Ramos (cell line): ENCODE data around the gene RUNDC3A.
"Not testable (repeated sequence)": the region's sequence is repeated elsewhere in the genome, so short reads cannot be mapped to it uniquely, and the experiment has no call there.

ENCODE experiments used
- in situ Hi-C: fragments of 300-500 bp; cut with MboI; formaldehyde crosslinking; loops from one replicate; pipeline ENCODE4 v1.14.3; 2022; ENCODE audit warnings: low sequenced_read_pairs; ENCODE audit not compliant: unreplicated experiment

RUNDC3A gene

DNA sequence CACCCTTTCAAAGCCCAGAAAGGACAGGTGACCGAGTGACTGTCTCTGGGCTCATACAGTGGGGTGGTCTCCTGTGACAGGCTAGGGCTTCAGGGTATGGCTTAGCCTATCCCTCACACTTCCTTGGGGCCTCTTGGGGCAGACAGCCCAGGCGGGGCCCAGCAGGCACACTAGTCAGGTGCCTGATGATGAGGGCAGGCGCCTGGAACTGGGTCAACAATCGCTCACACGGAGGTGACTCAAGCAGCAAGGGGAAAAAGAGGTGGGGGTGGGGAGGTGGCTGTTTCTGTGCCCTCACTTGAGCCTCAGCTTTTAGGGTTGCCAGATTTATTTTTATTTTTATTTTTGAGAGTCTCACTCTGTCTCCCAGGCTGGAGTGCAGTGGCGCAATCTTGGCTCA, 30.3 kb downstream of the RUNDC3A start:
- in situ Hi-C loops, result no loop called here

DNA sequence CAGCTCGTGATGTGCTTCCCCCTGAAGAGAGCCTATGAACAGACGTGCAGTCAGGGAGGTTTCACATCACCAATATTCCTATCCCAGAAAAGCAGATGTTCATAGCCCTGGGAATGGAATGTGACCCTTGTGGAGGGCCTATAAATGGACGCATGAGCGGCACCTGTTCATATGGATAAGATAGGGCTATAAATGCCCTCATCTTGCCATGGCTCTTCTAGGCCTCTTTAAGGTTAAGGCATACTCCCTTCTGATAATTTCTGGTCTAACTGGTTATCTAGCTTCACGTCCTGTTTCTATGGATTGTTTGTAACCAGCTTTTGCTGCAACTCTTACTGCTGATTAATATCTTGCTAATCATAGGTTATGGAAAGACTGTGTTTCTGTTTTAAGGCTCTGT, 32.2 kb downstream of the RUNDC3A start:
- in situ Hi-C loops, result not testable (repeated sequence)

GRCh38 chr17:44343510-44344209, 35.3 kb downstream of the RUNDC3A start:
- in situ Hi-C loops, result no loop called here

DNA sequence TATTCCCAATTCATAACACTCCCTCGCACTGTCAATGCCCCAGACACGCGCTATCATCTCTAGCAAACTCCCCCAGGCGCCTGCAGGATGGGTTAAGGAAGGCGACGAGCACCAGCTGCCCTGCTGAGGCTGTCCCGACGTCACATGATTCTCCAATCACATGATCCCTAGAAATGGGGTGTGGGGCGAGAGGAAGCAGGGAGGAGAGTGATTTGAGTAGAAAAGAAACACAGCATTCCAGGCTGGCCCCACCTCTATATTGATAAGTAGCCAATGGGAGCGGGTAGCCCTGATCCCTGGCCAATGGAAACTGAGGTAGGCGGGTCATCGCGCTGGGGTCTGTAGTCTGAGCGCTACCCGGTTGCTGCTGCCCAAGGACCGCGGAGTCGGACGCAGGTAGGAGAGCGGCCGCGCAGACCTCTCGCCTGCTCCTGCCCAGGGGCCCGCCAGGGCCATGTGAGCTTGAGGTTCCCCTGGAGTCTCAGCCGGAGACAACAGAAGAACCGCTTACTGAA, 36.6 kb downstream of the RUNDC3A start, which contains the start of gene GRN:
Gene GRN (plus strand): TSS at position 364 of the 515 bp plus-strand sequence. CDS start 3,863 bp downstream, outside the sequence.
- in situ Hi-C loops, result no loop called here

DNA sequence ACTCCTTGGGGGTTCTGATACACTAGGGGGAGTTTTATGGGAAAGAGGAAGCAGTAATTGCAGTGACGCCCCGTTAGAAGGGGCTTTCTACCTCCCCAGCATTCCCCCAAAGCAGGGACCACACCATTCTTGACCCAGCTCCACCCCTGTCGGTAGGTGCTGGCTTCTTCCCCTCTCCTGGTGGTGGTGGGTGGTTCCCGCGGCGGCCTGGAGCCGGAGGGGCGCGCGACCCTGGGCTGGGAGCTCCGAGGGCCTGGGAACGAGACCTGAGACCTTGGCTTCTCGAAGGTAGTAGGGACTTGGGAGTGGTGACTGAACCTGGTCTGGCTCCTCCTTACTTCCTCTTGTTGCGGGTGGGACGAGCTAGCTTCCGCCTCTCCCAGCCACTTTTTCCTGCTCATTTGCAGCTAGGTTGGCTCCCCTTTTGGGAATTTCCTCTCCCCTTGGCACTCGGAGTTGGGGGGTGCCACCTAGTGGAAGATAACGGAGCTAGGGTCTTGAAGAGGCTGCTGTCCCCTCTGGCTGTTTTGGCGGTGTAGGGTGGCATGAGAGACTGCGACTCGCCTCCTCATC, 37.1 kb downstream of the RUNDC3A start:
- in situ Hi-C loops, result no loop called here

- in situ Hi-C loops, result no loop called here
These were observed 37.9 kb downstream of the RUNDC3A start for GRCh38 chr17:44346064-44346844.

DNA sequence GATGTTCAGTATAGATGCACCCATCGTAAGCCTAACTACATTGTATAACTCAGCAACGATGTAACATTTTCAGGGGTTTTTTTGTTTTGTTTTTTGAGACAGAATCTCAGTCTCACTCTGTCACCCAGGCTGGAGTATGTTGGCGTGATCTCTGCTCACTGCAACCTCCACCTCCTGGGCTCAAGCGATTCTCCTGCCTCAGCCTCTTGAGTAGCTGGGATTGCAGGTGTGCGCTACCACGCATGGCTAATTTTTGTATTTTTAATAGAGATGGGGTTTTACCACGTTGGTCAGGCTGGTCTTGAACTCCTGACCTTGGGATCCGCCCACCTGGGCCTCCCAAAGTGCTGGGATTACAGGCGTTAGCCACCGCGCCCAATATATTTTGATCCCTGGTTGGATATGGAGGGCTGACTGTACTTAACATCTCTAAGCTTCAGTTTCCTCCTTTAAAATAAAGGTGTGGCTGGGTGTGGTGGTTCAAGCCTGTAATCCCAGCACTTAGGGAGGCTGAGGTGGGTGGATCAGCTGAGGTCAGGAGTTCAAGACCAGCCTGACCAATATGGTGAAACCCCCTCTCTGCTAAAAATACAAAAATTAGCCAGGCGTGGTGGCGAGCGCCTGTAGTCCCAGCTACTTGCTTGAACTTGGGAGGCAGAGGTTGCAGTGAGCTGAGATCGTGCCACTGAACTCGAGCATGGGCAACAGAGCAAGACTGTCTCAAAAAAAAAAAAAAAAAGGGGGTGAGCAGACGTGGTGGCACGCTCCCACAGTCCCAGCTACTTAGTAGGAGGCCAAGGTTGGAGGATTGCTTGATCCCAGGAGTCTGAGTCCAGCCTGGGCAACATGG, 39.0 kb downstream of the RUNDC3A start:
- in situ Hi-C loops, result not testable (repeated sequence)

- in situ Hi-C loops, result no loop called here
These were observed 40.0 kb downstream of the RUNDC3A start for GRCh38 chr17:44348234-44348987.

DNA sequence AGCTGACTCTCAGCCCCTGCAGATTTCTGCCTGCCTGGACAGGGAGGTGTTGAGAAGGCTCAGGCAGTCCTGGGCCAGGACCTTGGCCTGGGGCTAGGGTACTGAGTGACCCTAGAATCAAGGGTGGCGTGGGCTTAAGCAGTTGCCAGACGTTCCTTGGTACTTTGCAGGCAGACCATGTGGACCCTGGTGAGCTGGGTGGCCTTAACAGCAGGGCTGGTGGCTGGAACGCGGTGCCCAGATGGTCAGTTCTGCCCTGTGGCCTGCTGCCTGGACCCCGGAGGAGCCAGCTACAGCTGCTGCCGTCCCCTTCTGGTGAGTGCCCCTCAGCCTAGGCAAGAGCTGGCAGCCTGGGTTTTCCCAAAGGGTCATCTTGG, 40.6 kb downstream of the RUNDC3A start:
- in situ Hi-C loops, result no loop called here

DNA sequence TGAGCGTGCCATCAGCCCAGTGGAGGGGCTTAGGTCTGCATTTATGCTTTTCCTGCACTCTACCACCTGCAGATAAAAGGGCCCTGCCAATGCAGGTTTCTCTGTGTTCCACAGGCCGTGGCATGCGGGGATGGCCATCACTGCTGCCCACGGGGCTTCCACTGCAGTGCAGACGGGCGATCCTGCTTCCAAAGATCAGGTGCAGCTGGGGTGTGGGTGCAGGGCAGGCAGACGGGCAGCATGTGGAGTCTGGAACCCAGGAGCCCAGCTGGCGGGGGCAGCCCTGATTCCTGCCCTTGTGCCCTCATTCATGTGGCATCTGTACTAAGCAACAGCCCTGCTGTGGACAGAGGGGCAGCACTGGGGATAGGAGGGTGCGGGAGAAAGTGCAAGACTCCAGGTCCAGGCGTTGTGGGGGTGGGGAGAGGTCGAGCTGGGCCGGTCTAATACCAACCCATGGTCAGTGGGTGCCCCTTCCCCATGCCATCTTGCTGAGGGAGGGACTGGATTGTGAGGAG, 41.2 kb downstream of the RUNDC3A start:
- in situ Hi-C loops, result no loop called here

DNA sequence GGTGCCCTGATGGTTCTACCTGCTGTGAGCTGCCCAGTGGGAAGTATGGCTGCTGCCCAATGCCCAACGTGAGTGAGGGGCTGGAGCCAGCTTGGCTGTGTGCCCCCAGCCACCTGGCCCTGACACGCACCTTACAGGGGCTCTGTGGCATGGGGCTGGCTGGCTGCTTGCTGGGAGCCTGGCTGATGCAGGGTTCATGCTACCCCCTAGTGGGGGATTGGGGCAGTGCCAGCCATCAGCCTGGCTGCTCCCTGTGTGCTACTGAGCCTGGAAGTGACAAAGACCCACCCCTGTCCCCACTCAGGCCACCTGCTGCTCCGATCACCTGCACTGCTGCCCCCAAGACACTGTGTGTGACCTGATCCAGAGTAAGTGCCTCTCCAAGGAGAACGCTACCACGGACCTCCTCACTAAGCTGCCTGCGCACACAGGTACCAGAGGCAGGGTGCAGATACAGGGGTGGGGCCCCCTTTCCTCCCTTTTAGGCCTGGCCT, 42.4 kb downstream of the RUNDC3A start:
- in situ Hi-C loops, result no loop called here

DNA sequence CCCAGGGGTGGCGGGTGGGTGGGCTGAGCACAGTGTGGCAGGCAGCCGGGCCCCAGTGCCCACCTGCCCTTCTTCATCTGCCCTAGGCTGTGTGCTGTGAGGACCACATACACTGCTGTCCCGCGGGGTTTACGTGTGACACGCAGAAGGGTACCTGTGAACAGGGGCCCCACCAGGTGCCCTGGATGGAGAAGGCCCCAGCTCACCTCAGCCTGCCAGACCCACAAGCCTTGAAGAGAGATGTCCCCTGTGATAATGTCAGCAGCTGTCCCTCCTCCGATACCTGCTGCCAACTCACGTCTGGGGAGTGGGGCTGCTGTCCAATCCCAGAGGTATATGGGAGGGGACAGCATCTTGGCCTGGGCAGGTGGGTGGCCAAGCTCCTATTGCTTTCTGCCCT, 43.1 kb downstream of the RUNDC3A start:
- in situ Hi-C loops, result no loop called here

DNA sequence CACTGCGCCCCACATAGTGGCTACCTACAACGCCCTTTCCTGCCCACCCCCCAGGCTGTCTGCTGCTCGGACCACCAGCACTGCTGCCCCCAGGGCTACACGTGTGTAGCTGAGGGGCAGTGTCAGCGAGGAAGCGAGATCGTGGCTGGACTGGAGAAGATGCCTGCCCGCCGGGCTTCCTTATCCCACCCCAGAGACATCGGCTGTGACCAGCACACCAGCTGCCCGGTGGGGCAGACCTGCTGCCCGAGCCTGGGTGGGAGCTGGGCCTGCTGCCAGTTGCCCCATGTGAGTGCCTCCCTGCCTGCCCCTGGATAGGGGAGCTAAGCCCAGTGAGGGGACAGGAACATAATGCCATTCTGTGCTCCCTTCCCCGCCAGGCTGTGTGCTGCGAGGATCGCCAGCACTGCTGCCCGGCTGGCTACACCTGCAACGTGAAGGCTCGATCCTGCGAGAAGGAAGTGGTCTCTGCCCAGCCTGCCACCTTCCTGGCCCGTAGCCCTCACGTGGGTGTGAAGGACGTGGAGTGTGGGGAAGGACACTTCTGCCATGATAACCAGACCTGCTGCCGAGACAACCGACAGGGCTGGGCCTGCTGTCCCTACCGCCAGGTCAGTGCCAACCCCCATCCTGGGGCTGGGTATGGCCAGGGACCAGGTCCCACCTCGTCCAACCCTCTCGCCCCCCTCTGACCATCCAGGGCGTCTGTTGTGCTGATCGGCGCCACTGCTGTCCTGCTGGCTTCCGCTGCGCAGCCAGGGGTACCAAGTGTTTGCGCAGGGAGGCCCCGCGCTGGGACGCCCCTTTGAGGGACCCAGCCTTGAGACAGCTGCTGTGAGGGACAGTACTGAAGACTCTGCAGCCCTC, 43.8 kb downstream of the RUNDC3A start:
- in situ Hi-C loops, result no loop called here

GRCh38 chr17:44352828-44353671, 44.6 kb downstream of the RUNDC3A start:
- in situ Hi-C loops, result no loop called here

- in situ Hi-C loops, result no loop called here
These were observed 45.4 kb downstream of the RUNDC3A start for GRCh38 chr17:44353672-44354331.

DNA sequence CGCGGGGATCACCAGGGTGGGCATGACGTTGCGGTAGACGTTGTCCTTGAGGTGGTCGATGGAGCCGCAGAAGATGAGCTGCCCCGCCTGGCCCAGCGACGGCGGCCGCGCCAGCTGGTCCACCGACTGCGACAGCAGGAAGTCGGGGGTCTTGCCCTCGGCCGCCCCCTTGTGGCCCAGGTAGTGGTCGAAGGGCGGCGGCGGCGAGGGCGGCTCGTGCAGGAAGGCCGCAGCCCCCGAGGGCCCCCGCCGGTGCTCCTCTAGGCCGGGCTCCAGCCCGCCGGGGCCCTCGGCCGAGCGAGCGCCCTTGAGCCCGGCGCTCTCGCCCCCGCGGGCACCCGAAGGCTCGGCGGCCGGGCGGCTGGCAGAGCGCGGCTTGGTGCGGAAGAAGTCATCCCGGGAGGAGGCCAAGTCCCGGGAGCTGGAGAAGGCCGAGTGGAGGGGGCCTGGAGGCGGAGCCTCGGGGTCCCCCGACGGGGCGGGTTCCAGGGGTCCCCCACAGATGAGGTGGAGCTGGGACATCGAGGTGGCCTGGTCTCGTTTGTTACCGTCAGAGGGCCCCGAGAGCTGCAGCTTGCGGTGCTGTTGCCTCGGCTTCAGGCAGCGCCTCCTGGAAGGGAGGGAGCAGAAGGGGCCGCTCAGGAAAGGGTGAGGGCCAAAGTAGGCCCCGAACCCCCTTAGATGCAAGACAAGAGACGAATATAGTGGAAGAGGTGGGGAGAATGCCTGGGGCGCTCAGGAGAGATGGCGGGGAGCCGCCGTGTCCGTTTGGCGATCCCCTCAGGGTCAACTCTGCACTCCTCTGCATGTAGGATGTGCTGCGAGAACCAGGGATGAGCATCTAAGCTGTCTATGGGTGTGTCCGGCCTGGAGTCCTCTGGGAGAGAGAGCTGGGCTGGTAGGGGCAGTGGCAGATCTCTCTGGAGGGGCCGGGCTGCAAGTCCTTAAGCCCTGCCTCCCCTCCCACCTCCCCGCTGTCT, 46.5 kb downstream of the RUNDC3A start:
- in situ Hi-C loops, result no loop called here
